PFSK-1 (cell line): ENCODE results near the gene ELANE.

Source experiments
- TAF1 ChIP-seq: IDR thresholded peaks from 2 replicates; pipeline ENCODE4 v1.6.1; 2012; ENCODE audit warnings: low read length, control low read depth, borderline replicate concordance; ENCODE audit not compliant: insufficient read depth
- TF ChIP-seq, protein P1 (sequence below), 2 experiments: IDR thresholded peaks; 2 replicates each; pipeline versions ENCODE4 v1.6.1 to v1.8.0; 2011 to 2012; ENCODE audit warnings: low read depth in 2 of 2, low read length in 2 of 2, control low read depth in 1 of 2, inconsistent platforms in 1 of 2, mild to moderate bottlenecking in 1 of 2, moderate library complexity in 1 of 2; ENCODE audit not compliant: insufficient read depth in 1 of 2

DNA sequence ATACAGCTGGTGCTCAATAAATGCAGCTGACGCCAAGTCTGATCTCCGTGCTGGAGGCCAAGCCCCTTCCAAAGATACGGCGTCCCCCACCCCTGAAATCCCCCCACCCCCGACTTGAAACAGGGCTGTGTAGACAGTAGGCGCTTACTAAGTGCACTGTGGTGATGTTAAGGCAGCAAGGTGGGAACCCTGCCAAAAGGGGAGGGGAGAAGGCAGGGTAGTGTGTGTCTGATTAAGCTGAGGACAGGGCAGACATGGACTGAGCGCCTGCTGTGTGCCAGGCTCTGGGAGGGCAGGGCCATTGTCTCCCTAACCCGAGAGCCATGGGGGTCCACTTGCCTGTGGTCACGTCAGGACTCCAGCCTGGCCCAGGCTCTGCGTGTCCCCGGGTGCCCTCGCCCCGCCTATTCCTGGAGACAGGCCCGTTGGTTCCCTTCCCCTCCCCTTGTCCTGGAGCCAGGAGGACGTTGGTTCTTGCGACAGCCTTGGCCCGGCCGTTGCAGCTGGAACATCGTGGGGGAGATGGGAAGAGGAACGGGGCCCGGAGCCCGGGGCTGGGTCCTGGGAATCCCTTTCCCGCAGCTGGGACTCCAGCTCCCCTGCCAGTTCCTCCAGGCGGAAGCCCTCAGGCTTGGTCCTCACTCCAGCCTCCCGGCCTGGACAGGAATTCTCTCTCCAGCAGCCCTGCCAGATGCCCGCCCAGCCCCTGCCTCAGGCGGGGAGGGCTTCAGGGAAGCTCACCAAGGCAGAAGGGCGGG is 1.7 kb upstream of the ELANE start:
- TF ChIP-seq TAF1: no peak
- TF ChIP-seq, protein P1, sequence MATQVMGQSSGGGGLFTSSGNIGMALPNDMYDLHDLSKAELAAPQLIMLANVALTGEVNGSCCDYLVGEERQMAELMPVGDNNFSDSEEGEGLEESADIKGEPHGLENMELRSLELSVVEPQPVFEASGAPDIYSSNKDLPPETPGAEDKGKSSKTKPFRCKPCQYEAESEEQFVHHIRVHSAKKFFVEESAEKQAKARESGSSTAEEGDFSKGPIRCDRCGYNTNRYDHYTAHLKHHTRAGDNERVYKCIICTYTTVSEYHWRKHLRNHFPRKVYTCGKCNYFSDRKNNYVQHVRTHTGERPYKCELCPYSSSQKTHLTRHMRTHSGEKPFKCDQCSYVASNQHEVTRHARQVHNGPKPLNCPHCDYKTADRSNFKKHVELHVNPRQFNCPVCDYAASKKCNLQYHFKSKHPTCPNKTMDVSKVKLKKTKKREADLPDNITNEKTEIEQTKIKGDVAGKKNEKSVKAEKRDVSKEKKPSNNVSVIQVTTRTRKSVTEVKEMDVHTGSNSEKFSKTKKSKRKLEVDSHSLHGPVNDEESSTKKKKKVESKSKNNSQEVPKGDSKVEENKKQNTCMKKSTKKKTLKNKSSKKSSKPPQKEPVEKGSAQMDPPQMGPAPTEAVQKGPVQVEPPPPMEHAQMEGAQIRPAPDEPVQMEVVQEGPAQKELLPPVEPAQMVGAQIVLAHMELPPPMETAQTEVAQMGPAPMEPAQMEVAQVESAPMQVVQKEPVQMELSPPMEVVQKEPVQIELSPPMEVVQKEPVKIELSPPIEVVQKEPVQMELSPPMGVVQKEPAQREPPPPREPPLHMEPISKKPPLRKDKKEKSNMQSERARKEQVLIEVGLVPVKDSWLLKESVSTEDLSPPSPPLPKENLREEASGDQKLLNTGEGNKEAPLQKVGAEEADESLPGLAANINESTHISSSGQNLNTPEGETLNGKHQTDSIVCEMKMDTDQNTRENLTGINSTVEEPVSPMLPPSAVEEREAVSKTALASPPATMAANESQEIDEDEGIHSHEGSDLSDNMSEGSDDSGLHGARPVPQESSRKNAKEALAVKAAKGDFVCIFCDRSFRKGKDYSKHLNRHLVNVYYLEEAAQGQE (IDR thresholded peaks at IDR 0.05; ENCODE audit: insufficient read depth in 1 of 2, low read depth in 2 of 2, low read length in 2 of 2): no peak
